8988T (cell line): ENCODE results near the gene PDZD2.
"Not testable (repeated sequence)": the region's sequence is repeated elsewhere in the genome, so short reads cannot be mapped to it uniquely, and the experiment has no call there.

Experiments
- DNase-seq: peaks from one replicate; pipeline ENCODE4 v3.0.0; 2011

Gene PDZD2

DNA sequence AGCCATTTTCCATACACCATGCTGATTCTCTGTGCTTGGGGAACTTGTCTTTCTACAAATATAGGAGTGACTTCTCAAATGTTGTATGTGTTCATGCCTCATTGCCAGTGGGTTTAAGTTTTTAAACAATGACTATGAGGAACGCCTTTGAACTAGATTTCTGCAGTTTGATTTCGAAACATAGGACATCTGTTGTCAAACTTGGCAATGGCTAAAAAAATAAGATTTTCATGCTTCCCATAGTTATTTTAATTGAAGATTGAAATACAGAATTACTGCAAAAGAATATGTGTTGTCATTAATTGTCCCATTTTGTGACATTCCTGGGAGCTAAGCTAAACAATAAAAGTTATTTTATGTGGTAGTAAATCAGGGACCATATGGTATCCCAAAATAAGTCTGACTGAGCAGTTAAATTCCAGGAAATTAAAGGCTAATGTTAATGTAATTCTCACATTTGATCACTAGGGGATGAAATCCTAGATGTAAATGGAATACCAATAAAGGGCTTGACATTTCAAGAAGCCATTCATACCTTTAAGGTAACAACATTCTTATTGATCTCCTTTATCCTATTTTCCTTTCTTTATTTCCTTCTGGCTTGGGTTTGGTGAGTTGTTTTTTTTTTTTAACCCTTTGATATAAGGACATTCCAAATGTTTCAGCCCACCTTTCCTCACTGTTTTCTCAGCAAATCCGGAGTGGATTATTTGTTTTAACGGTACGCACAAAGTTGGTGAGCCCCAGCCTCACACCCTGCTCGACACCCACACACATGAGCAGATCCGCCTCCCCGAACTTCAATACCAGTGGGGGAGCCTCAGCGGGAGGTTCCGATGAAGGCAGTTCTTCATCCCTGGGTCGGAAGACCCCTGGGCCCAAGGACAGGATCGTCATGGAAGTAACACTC, 418.5 kb downstream of the PDZD2 start:
- DNase-seq: no peak

DNA sequence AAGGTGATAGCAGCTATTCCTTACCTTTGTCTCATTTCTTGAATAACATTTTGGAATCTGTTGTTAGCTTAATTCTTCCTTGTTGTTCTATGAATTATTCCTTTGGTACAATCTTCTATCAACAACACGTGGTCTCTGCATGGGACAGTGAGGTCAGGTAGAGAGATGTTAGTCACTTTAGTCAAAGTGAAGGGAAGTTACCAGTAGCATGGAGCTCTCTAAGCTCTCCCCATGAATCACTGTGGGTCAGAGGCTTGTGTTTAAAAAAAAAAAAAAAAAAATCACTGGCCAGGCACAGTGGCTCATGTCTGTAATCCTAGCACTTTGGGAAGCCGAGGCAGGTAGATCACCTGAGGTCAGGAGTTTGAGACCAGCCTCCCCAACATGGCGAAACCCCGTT, 419.2 kb downstream of the PDZD2 start:
- no peak for DNase-seq

DNA sequence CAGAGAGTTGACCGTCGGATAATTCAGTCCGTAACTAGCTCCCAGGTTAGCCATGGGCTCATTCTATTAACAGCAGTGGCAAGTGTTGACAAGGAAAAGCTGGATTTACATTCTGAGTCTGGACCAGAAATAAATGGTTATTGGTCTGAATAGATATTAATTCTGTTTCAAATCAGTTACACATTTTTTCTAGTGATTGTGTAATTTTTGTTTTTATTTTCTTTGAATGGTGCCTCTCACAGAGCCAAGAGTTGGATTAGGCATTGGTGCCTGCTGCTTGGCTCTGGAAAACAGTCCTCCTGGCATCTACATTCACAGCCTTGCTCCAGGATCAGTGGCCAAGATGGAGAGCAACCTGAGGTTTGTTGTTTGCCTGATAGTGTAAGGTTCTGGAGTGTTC, 420.1 kb downstream of the PDZD2 start:
- DNase-seq: no peak

DNA sequence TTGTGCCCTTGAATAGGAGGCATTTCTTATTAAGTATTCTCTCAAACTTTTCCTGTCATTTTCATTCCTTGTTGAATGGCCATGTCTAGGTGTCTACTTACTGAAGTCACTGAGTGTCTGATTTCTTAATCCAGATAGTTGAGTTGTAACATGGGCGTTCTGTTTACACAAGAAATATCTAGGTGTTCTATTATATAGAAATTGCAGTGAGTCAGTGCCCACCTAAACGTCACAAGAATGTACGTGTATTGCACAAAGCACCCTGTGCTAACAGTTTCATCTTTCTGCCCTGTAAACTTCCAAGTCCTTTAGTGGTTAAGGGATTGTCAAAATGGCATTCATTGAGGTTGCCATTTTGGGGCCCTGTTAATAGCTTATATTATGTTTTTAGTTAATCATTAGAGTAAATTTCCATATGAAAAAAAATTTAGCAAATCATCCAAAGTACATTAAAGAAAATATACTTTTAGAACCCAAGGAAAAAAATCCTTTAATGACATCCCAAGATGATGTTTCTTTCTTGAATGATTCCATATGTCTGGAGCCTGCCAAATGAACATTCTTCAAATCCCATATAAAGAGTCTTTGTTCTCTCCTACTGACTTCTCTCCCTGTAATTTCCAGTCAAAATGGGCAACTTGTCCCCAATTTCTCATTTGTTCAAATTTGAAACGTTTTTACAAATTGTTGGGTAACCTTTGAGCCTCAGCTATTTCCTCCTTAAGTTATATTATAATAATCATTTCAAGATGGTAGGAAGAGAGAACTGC, 421.0 kb downstream of the PDZD2 start:
- no peak for DNase-seq

DNA sequence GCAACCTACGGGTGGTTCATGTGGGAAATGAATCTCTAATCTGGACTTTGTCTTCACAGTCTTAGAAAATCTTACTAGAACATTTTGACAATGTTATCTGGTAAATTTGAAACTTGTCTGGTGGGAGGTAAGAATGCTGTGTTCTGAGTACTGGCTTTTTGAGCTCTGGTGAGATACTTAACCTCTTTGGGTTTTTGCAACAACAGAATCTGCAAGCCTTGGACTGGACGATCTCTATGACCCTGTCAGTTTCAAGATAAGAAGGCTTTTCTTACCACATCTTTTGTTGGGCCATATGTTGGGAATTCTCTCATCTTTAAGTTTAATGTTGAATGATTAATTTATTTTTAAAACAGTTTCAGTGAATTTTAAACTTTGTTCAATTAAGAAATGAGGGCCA, 422.3 kb downstream of the PDZD2 start:
- no peak for DNase-seq

DNA sequence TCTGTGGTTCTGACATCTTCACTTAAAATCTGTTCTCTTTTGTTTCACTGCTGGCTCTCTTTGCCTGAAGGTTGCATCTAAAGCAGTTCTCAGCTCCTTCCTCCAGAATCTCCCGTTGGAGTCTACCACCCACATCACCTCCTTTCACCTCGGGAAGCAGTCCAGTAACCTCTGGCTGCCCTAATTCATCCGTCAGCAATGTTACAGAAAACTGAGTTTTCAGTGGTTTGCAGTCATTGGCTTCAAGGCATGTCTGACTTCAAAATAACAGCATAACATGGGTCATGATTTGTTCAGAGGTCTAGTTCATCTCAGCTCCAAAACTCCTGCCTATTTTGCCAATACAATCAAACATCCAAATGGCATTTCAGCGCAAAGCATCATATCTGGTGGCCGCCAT, 427.5 kb downstream of the PDZD2 start:
- no peak for DNase-seq

DNA sequence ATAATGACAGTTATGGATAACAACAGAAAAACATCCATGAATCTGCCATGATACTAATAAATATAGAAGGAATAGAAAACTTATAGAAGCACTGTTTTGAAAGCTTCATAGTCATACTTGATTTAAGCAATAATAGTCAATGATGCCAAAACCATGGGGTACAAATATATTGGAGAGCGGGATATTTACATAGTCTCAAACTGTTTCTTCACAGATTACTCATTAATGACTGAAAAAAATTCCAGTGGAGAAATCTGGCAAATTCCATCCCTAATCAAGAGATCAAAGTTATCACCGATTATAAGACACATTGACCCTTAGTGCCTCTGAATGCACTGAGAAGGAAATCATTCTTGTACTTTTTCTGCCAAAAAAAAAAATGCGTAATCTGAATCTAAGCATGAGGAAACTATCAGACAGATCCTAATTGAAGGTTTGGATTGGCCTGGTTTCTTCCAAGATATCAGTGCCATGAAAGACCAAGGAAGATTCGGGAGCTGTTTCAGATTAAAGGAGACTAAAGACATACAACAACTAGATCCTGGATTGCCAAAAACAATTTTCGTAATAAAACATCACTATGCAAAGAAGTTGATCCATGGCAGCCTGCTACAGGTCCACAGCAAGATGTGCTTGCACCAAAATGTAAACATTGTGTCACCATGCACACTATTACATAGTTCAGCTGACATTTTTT, 429.0 kb downstream of the PDZD2 start:
- DNase-seq: no peak

DNA sequence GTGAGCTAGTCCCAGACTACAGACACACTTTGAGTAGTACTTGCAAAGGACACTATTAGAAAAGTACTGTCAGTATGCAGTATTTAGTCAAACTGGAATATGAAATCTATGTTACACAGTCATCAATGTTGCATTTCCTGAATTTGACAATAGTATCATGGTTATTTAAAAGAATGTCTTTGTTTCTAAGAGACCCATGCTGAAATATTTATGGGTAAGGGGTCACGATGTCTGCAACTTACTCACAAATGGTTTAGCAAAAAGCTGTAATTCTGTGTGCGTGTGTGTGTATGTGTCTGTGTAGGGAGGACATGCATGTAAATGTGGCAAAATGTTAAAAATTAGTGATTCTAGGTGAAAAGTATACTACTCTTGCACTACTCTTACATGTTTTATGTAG, 429.6 kb downstream of the PDZD2 start:
- DNase-seq: no peak

DNA sequence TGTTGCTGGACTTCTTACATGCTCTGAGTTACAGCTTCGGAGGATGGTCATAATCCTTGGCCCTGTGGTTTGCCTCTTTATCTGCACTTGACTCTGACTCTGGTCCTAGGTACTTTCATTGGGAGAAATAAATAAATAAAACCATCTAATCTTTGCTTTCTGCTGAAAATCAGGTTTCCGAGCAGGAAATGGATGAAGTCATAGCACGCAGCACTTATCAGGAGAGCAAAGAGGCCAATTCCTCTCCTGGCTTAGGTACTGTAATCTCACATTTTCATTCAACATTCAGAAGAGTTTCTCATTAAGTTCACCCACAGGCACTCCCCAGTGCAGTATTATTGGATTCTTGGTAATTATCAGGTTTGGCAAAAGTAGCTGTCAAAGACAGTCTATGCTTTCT, 430.5 kb downstream of the PDZD2 start:
- DNase-seq: no peak

DNA sequence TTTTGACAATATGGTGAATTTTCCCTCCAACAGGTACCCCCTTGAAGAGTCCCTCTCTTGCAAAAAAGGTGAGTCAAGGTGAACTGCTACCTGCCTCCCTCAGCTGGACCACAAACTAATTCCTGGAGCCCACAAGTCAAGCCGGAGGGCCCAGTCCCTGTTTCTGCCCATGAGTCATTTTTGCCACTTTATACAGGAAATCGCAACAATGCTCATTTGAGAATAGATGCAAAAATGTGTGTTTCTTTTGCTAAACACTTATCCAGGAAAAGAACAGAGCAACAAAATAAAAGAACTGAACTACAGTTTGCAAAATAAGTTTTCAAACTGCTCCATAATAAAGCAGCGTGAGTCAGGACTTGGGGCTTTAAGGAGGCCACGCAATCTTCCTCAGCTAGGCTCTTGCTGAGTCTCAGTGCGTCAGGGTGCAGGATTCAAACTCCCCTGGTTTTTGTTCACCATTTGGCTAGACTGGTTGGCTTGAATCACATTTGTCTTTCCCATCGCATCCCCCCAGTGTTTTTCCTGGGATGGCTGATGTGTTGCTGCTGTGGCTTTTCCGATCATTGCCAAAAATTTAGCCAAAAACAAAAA, 432.5 kb downstream of the PDZD2 start:
- no peak for DNase-seq

DNA sequence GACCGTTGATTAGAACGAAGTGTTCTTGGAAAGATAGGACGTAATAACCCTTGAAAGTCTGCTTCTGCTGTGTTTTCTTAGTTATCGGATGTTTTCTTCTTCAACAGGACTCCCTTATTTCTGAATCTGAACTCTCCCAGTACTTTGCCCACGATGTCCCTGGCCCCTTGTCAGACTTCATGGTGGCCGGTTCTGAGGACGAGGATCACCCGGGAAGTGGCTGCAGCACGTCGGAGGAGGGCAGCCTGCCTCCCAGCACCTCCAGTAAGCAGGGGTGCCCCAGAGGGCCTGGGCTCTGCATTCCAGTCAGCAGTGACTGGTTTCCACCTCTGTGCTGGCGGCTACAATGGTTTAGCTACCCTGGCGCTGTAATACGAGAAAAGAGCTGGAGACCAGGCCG, 433.1 kb downstream of the PDZD2 start:
- DNase-seq: no peak

DNA sequence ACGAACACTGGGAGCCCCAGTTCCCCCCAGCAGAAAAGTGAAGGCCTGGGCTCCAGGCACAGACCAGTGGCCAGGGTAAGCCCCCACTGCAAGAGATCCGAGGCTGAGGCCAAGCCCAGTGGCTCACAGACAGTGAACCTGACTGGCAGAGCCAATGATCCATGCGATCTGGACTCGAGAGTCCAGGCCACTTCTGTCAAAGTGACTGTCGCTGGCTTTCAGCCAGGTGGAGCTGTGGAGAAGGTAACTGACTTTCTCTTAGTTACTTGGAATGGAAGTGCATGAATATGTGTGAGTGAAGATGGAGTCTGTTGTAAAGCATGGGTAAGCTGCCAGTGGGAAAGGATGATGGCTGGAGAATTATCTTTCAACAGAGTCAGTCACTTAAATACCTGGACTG, 435.5 kb downstream of the PDZD2 start:
- no peak for DNase-seq

DNA sequence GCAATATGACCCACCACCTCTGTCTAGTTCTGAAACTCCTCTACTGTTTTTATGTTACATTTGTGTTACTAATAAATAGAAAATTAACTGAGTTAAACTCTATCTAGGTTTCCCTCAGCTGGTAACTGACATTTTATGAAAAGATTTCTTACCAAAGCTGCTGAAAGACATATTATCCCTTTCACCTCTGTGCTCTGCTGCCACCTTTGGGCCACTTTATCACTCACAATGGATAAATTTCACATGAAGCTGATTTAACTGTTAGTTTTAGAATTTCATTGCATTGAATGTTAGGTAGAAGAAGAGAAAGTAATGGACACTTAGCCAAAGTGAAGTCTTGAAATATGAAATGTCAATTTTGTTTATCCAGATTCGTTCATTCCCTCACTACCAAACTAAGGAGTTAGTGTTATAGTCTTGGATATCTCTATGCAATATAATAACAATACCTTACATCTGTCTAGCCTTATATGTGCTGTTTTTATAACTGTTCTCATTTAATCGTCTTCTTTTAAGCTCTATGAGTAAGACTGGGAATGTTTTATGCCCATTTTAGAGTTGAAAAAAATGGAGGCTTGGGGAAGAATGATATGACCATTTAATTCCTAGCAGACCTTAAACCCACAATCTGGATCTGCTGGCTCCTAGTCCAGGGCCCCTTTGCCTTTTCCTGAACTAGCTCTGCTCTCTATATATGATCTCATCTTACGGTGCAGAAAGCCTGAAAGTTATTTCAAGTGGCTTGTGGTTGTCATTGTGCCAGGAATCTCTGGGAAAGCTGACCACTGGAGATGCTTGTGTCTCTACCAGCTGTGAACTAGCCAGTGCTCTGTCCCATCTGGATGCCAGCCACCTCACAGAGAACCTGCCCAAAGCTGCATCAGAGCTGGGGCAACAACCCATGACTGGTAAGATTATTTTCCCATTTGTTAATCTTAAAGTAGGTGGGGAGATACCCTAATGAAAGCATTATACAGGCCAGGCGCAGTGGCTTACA, 438.1 kb downstream of the PDZD2 start:
- no peak for DNase-seq

DNA sequence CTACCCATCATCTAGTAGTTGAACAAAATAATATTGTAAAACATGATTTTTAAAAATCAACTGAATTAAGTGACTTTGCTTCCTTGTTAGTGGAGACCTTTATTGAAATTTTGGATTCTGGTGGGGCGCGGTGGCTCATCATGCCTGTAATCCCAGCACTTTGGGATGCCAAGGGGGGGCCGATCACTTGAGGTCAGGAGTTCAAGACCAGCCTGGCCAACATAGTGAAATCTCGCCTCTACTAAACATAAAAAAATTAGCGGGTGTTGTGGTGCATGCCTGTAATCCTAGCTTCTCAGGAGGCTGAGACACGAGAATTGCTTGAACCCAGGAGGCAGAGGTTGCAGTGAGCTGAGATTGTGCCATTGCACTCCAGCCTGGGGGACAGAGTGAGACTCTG, 439.9 kb downstream of the PDZD2 start:
- not testable (repeated sequence) for DNase-seq

DNA sequence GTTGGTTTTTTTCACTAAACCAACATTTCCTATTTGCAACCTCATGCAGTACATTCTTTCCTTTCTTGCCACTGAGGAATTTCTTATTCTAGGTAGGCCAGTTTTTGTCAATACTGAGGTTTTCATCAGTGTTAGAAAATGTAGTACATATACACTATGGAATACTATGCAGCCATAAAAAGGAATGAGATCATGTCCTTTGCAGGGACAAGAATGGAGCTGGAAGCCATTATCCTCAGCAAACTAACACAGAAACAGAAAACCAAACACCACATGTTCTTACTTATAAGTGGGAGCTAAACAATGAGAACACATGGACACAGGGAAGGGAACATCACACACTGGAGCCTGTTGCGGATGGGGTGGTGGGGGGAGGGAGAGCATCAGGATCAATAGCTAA, 441.6 kb downstream of the PDZD2 start:
- not testable (repeated sequence) for DNase-seq

DNA sequence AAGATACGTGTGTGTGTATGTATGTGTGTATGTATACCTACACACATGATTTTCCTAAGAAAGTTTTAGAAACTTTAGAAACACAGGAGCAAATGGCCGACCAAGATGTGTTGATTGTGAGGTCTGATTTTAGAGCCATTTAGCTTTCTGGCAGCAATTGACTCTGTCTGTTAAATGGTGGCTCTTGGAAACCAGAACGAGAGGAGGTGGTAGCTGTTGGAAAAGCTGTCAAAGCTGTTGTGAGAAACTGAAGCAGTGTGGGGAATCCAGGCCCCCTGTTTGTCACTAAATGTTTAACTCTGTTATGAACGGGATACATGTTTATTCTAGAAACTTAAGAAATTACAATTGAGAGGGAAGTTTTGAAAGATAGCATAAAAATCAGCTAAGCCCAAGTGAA, 443.8 kb downstream of the PDZD2 start:
- DNase-seq: no peak

DNA sequence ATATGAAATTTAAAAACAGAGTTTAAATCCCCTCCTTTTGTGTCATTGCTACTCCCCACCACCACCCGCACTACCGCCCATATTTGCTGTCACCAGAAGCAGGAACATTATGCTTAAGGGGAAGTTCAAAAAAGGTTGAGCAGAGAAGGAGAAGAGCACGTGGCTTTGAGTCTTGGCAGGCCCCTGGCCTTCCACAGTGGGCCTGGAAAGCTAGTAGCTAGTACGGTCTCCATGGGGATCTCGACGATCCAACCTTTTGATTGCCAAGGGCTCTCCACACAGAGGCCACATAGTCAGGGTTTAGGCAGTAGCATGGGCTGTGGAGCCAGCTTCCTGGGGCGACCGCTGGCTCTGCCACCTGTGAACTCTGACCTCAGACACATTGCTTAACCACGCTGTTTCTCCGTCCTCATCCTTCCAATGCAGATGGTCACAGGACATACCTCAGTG, 445.1 kb downstream of the PDZD2 start:
- no peak for DNase-seq

DNA sequence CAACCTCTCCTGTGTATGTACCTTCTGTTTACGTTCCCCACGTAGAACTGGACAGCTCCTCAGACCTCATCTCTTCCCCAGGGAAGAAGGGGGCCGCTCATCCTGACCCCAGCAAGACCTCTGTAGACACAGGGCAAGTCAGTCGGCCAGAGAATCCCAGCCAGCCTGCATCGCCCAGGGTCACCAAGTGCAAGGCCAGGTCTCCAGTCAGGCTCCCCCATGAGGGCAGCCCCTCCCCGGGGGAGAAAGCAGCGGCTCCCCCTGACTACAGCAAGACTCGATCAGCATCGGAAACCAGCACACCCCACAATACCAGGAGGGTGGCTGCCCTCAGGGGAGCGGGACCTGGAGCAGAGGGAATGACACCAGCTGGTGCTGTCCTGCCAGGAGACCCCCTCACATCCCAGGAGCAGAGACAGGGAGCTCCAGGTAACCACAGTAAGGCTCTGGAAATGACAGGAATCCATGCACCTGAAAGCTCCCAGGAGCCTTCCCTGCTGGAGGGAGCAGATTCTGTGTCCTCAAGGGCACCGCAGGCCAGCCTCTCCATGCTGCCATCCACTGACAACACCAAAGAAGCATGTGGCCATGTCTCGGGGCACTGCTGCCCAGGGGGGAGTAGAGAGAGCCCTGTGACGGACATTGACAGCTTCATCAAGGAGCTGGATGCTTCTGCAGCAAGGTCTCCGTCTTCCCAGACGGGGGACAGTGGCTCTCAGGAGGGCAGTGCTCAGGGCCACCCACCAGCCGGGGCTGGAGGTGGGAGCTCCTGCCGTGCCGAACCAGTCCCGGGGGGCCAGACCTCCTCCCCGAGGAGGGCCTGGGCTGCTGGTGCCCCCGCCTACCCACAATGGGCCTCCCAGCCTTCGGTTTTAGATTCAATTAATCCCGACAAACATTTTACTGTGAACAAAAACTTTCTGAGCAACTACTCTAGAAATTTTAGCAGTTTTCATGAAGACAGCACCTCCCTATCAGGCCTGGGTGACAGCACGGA, 448.5 kb downstream of the PDZD2 start:
- no peak for DNase-seq

DNA sequence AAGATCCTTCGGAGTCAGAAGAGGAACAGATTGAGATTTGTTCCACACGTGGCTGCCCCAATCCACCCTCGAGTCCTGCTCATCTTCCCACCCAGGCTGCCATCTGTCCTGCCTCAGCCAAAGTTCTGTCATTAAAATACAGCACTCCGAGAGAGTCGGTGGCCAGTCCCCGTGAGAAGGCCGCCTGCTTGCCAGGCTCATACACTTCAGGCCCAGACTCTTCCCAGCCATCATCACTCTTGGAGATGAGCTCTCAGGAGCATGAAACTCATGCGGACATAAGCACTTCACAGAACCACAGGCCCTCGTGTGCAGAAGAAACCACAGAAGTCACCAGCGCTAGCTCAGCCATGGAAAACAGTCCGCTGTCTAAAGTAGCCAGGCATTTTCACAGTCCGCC, 449.3 kb downstream of the PDZD2 start:
- DNase-seq: no peak

DNA sequence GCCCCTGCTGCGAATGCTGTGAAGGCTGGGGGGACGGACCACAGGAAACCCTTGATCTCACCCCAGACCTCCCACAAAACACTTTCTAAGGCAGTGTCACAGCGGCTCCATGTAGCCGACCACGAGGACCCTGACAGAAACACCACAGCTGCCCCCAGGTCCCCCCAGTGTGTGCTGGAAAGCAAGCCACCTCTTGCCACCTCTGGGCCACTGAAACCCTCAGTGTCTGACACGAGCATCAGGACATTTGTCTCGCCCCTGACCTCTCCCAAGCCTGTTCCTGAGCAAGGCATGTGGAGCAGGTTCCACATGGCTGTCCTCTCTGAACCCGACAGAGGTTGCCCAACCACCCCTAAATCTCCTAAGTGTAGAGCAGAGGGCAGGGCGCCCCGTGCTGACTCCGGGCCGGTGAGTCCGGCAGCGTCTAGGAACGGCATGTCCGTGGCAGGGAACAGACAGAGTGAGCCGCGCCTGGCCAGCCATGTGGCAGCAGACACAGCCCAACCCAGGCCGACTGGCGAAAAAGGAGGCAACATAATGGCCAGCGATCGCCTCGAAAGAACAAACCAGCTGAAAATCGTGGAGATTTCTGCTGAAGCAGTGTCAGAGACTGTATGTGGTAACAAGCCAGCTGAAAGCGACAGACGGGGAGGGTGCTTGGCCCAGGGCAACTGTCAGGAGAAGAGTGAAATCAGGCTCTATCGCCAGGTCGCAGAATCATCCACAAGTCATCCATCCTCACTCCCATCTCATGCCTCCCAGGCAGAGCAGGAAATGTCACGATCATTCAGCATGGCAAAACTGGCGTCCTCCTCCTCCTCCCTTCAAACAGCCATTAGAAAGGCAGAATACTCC, 450.4 kb downstream of the PDZD2 start:
- DNase-seq: no peak
